ENCODE measurements around the gene C19orf85. TPM values are rescaled to one million over a fixed set of nuclear protein-coding genes. Genes with fewer than 3 reads are reported as not detected.
A peak's percentile ranks its signal among the peaks of the same experiment; 100 is the strongest.

Gene C19orf85
- total RNA-seq, 1 donor from 2014 or later, result not detected

GRCh38 chr19:55478364-55478763 lies 13.8 kb upstream of the C19orf85 start:
- no peak for DNase-seq (ENCODE audit: low read depth, low spot score)

- no peak for DNase-seq (ENCODE audit: low read depth, low spot score)
Observed at GRCh38 chr19:55477905-55478304, 13.4 kb upstream of the C19orf85 start.

- peak; percentile 93 for DNase-seq (ENCODE audit: low read depth, low spot score)
Observed at GRCh38 chr19:55476100-55476775, 11.7 kb upstream of the C19orf85 start, which contains the start of gene ZNF628. TSS of gene ZNF628 (plus strand) at chr19:55476617. CDS start at chr19:55479911, 3,294 bp downstream.

GRCh38 chr19:55474269-55475265 lies 10.0 kb upstream of the C19orf85 start:
- no peak for DNase-seq (ENCODE audit: low read depth, low spot score)

GRCh38 chr19:55473225-55474012 lies 8.9 kb upstream of the C19orf85 start:
- no peak for DNase-seq (ENCODE audit: low read depth, low spot score)

- DNase-seq (ENCODE audit: low read depth, low spot score), result no peak
Observed at GRCh38 chr19:55472463-55472862, 7.9 kb upstream of the C19orf85 start.

GRCh38 chr19:55471266-55471665 lies 6.7 kb upstream of the C19orf85 start:
- DNase-seq (ENCODE audit: low read depth, low spot score), result no peak

GRCh38 chr19:55468054-55468393 lies 3.5 kb upstream of the C19orf85 start:
- no peak for DNase-seq (ENCODE audit: low read depth, low spot score)

GRCh38 chr19:55467236-55468053 lies 2.9 kb upstream of the C19orf85 start:
- no peak for DNase-seq (ENCODE audit: low read depth, low spot score)

GRCh38 chr19:55466241-55466614 lies 1.7 kb upstream of the C19orf85 start:
- no peak for DNase-seq (ENCODE audit: low read depth, low spot score)

- no peak for DNase-seq (ENCODE audit: low read depth, low spot score)
Observed at GRCh38 chr19:55465460-55466240, 1.1 kb upstream of the C19orf85 start.

- no peak for DNase-seq (ENCODE audit: low read depth, low spot score)
Observed at GRCh38 chr19:55464039-55464661, 401 bp downstream of the C19orf85 start.

GRCh38 chr19:55463583-55464031 lies 944 bp downstream of the C19orf85 start:
- no peak for DNase-seq (ENCODE audit: low read depth, low spot score)

GRCh38 chr19:55462722-55463121 lies 1.8 kb downstream of the C19orf85 start:
- DNase-seq (ENCODE audit: low read depth, low spot score), result no peak

- DNase-seq (ENCODE audit: low read depth, low spot score), result no peak
Observed at GRCh38 chr19:55461974-55462626, 2.5 kb downstream of the C19orf85 start.

GRCh38 chr19:55461259-55461973 lies 3.1 kb downstream of the C19orf85 start, which contains the start of gene ISOC2:
TSS of gene ISOC2 (minus strand) at chr19:55461642. CDS start at chr19:55456486, 5,156 bp downstream.
- DNase-seq (ENCODE audit: low read depth, low spot score), result peak; percentile 99

- DNase-seq (ENCODE audit: low read depth, low spot score), result no peak
Observed at GRCh38 chr19:55460670-55461258, 3.8 kb downstream of the C19orf85 start.
